ENCODE results near the gene FOXC1.

The FOXC1 gene

GRCh38 chr6:1581120-1581991, 28.4 kb upstream of the FOXC1 start:
- POLR2A ChIA-PET = no interaction called here
- DNase-seq (ENCODE audit: low read depth, low spot score) = no peak
- no peak for TF ChIP-seq CTCF (IDR thresholded peaks at IDR 0.05; ENCODE audit: insufficient read depth, low read length, missing control alignments)
- CTCF ChIA-PET = interaction anchor here (1.1 to 1.7 kb wide), 2 partner anchors 11 to 15 kb away, joined by 4 read pairs; no protein-coding TSS in a partner anchor
- no peak overlapping the region for H3K4me3 ChIP-seq (ENCODE audit: low read depth, low read length)

- TF ChIP-seq CTCF (IDR thresholded peaks at IDR 0.05; ENCODE audit: insufficient read depth, low read length, missing control alignments) = no peak
- no peak overlapping the region for H3K4me3 ChIP-seq (ENCODE audit: low read depth, low read length)
- POLR2A ChIA-PET = no interaction called here
- CTCF ChIA-PET = interaction anchor here (1.9 kb wide), 1 partner anchor 11 kb away, joined by 11 read pairs; no protein-coding TSS in a partner anchor
- DNase-seq (ENCODE audit: low read depth, low spot score) = no peak
These were observed 25.6 kb upstream of the FOXC1 start for GRCh38 chr6:1584146-1584545.

GRCh38 chr6:1584996-1585668, 24.6 kb upstream of the FOXC1 start:
- no peak for DNase-seq (ENCODE audit: low read depth, low spot score)
- H3K4me3 ChIP-seq (ENCODE audit: low read depth, low read length) = no peak overlapping the region
- POLR2A ChIA-PET = no interaction called here
- CTCF ChIA-PET = interaction anchor here (1.9 kb wide), 1 partner anchor 10 kb away, joined by 11 read pairs; no protein-coding TSS in a partner anchor
- TF ChIP-seq CTCF (IDR thresholded peaks at IDR 0.05; ENCODE audit: insufficient read depth, low read length, missing control alignments) = no peak

- CTCF ChIA-PET = interaction anchor here (0.6 kb wide), 1 partner anchor 10 kb away, joined by 3 read pairs; no protein-coding TSS in a partner anchor
These were observed 24.1 kb upstream of the FOXC1 start for GRCh38 chr6:1585669-1586049.

GRCh38 chr6:1586256-1586655, 23.5 kb upstream of the FOXC1 start:
- POLR2A ChIA-PET = no interaction called here
- TF ChIP-seq CTCF (IDR thresholded peaks at IDR 0.05; ENCODE audit: insufficient read depth, low read length, missing control alignments) = no peak
- no peak overlapping the region for H3K4me3 ChIP-seq (ENCODE audit: low read depth, low read length)
- CTCF ChIA-PET = interaction anchor here (0.6 kb wide), 1 partner anchor 10 kb away, joined by 3 read pairs; no protein-coding TSS in a partner anchor
- no peak for DNase-seq (ENCODE audit: low read depth, low spot score)

More at GRCh38 chr6:1585669-1586049, 24.1 kb upstream of the FOXC1 start:
- no peak for DNase-seq (ENCODE audit: low read depth, low spot score)
- TF ChIP-seq CTCF (IDR thresholded peaks at IDR 0.05; ENCODE audit: insufficient read depth, low read length, missing control alignments) = no peak
- H3K4me3 ChIP-seq (ENCODE audit: low read depth, low read length) = no peak overlapping the region
- POLR2A ChIA-PET = no interaction called here

GRCh38 chr6:1586861-1587450, 22.8 kb upstream of the FOXC1 start:
- no peak for DNase-seq (ENCODE audit: low read depth, low spot score)
- H3K4me3 ChIP-seq (ENCODE audit: low read depth, low read length) = no peak overlapping the region
- ChIA-PET POLR2A (no interaction called here), CTCF (interaction anchor here (1.1 kb wide), 1 partner anchor 9 kb away, joined by 6 read pairs; no protein-coding TSS in a partner anchor)
- no peak for TF ChIP-seq CTCF (IDR thresholded peaks at IDR 0.05; ENCODE audit: insufficient read depth, low read length, missing control alignments)
